ENCODE data around the gene GON4L. TPM values are rescaled to one million over a fixed set of nuclear protein-coding genes. Genes with fewer than 3 reads are reported as not detected.

GON4L gene
- total RNA-seq, 1 donor from 2014 or later: 20.5 TPM

- TF ChIP-seq, protein P1, sequence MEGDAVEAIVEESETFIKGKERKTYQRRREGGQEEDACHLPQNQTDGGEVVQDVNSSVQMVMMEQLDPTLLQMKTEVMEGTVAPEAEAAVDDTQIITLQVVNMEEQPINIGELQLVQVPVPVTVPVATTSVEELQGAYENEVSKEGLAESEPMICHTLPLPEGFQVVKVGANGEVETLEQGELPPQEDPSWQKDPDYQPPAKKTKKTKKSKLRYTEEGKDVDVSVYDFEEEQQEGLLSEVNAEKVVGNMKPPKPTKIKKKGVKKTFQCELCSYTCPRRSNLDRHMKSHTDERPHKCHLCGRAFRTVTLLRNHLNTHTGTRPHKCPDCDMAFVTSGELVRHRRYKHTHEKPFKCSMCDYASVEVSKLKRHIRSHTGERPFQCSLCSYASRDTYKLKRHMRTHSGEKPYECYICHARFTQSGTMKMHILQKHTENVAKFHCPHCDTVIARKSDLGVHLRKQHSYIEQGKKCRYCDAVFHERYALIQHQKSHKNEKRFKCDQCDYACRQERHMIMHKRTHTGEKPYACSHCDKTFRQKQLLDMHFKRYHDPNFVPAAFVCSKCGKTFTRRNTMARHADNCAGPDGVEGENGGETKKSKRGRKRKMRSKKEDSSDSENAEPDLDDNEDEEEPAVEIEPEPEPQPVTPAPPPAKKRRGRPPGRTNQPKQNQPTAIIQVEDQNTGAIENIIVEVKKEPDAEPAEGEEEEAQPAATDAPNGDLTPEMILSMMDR (IDR thresholded peaks at IDR 0.05; ENCODE audit: insufficient read depth, low read length, severe bottlenecking): no peak
- Histone ChIP-seq H3K4me3 (ENCODE audit: low read depth, low read length) (no peak overlapping the region), H3K36me3 (ENCODE audit: control insufficient read depth, insufficient read depth, low read length) (no peaks in the 10 kb centered on the region), H3K27me3 (ENCODE audit: control insufficient read depth, insufficient read depth, low read length) (no peaks in the 10 kb centered on the region)
- FAIRE-seq (no peak), DNase-seq (ENCODE audit: low read depth) (no peak)
Observed at GRCh38 chr1:155888481-155888880, 31.5 kb upstream of the GON4L start.

GRCh38 chr1:155884982-155885381, 28.0 kb upstream of the GON4L start:
- no peak overlapping the region for H3K4me3 ChIP-seq (ENCODE audit: low read depth, low read length)
- no peak for DNase-seq (ENCODE audit: low read depth)
- FAIRE-seq: no peak
- H3K36me3 ChIP-seq (ENCODE audit: control insufficient read depth, insufficient read depth, low read length): no peaks in the 10 kb centered on the region
- TF ChIP-seq, protein P1 (IDR thresholded peaks at IDR 0.05; ENCODE audit: insufficient read depth, low read length, severe bottlenecking): no peak
- no peaks in the 10 kb centered on the region for H3K27me3 ChIP-seq (ENCODE audit: control insufficient read depth, insufficient read depth, low read length)

GRCh38 chr1:155884031-155884960, 27.3 kb upstream of the GON4L start:
- DNase-seq (ENCODE audit: low read depth): no peak
- Histone ChIP-seq H3K27me3 (ENCODE audit: control insufficient read depth, insufficient read depth, low read length) (no peaks in the 10 kb centered on the region), H3K36me3 (ENCODE audit: control insufficient read depth, insufficient read depth, low read length) (no peaks in the 10 kb centered on the region), H3K4me3 (ENCODE audit: low read depth, low read length) (no peak overlapping the region)
- TF ChIP-seq, protein P1 (IDR thresholded peaks at IDR 0.05; ENCODE audit: insufficient read depth, low read length, severe bottlenecking): no peak
- peak; percentile 40 for FAIRE-seq

DNA sequence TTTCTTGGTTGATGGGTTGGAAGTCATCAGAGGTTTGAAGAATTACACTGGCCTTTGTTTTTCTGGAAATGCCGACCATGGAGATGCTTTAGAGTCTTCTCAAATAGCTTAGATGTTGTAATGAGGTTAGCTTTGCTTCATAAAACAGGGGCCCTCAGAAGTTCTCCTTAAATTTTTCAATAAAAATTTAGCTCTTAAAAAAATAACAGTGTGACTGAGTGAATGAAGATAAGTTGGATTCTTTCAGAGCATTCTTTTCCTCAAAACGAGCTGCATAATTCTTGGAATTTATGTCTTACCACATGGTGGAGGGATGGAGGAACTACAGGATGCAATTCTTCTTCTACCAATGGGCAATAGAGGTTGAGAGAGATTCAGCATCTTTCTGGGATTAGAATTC, 25.8 kb upstream of the GON4L start:
- Histone ChIP-seq H3K36me3 (ENCODE audit: control insufficient read depth, insufficient read depth, low read length) (no peaks in the 10 kb centered on the region), H3K27me3 (ENCODE audit: control insufficient read depth, insufficient read depth, low read length) (no peaks in the 10 kb centered on the region), H3K4me3 (ENCODE audit: low read depth, low read length) (no peak overlapping the region)
- DNase-seq (ENCODE audit: low read depth): no peak
- TF ChIP-seq, protein P1 (IDR thresholded peaks at IDR 0.05; ENCODE audit: insufficient read depth, low read length, severe bottlenecking): no peak
- FAIRE-seq: no peak

DNA sequence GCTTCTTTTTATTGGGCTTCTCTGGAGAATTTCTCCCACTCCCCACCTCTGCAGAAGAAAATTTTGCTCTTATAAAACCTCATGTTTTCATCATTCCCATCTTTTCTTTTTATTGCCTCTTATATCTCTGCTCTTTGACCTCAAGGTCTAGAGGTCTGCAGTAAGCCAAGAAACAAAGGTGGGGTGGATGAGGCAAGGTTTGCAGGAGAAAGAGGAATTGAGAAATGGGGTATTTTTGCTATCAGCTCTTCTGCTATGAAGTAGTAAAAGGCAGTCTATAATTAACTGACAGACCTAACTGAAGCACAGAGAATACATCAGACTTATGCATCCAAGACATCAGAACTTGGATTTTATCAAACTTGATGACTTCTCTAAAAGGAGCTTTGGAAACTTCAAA, 25.2 kb upstream of the GON4L start:
- TF ChIP-seq, protein P1 (IDR thresholded peaks at IDR 0.05; ENCODE audit: insufficient read depth, low read length, severe bottlenecking): no peak

More for the DNA sequence above, 25.2 kb upstream of the GON4L start:
- no peak for FAIRE-seq
- H3K36me3 ChIP-seq (ENCODE audit: control insufficient read depth, insufficient read depth, low read length): no peaks in the 10 kb centered on the region
- no peaks in the 10 kb centered on the region for H3K27me3 ChIP-seq (ENCODE audit: control insufficient read depth, insufficient read depth, low read length)
- no peak overlapping the region for H3K4me3 ChIP-seq (ENCODE audit: low read depth, low read length)
- no peak for DNase-seq (ENCODE audit: low read depth)
